HepG2 (cell line): ENCODE measurements around the gene TICAM2. TPM values are rescaled to one million over a fixed set of nuclear protein-coding genes. Genes with fewer than 3 reads are reported as not detected.

Experiments used
- CAMTA2 ChIP-seq: sonication (generic); formaldehyde crosslinking; IDR thresholded peaks from 2 replicates; pipeline ENCODE4 v1.4.0; 2020; ENCODE audit warnings: mild to moderate bottlenecking, missing genetic modification reagents, borderline replicate concordance
- FOXC1 ChIP-seq: sonication (generic); formaldehyde crosslinking; IDR thresholded peaks from 2 replicates; pipeline ENCODE4 v1.8.0; 2022; ENCODE audit warnings: mild to moderate bottlenecking, missing genetic modification reagents, borderline replicate concordance
- JUND ChIP-seq: sonication (generic); formaldehyde crosslinking; IDR thresholded peaks from 2 replicates; pipeline ENCODE4 v1.8.0; 2022; ENCODE audit warnings: mild to moderate bottlenecking, missing genetic modification reagents
- NBN ChIP-seq: fragments of 450-650 bp; conservative IDR thresholded peaks from 2 replicates; pipeline ENCODE4 v1.6.1; 2017
- NR2F2 ChIP-seq: IDR thresholded peaks from 2 replicates; pipeline ENCODE4 v1.6.1; 2012; ENCODE audit warnings: low read depth, inconsistent platforms, borderline replicate concordance
- PHF5A ChIP-seq: IDR thresholded peaks from one replicate; pipeline ENCODE4 v1.6.1; 2018; ENCODE audit warnings: low read depth, missing genetic modification reagents; ENCODE audit not compliant: unreplicated experiment
- RFX1 ChIP-seq: fragments of 450-650 bp; IDR thresholded peaks from 2 replicates; pipeline ENCODE4 v1.6.1; 2017
- TEAD2 ChIP-seq: sonication (generic); formaldehyde crosslinking; IDR thresholded peaks from 2 replicates; pipeline ENCODE4 v1.9.0; 2021; ENCODE audit warnings: missing genetic modification reagents
- TERF1 ChIP-seq: sonication (generic); formaldehyde crosslinking; IDR thresholded peaks from 2 replicates; pipeline ENCODE4 v1.8.0; 2022; ENCODE audit warnings: mild to moderate bottlenecking, missing genetic modification reagents, moderate library complexity
- ZFP82 ChIP-seq: sonication (generic); formaldehyde crosslinking; IDR thresholded peaks from 2 replicates; pipeline ENCODE4 v1.5.1; 2020; ENCODE audit warnings: mild to moderate bottlenecking, missing genetic modification reagents, borderline replicate concordance
- ZMYM4 ChIP-seq: sonication (generic); formaldehyde crosslinking; IDR thresholded peaks from 2 replicates; pipeline ENCODE4 v1.8.1; 2023; ENCODE audit warnings: mild to moderate bottlenecking, missing genetic modification reagents
- ZNF740 ChIP-seq: sonication (generic); formaldehyde crosslinking; IDR thresholded peaks from 2 replicates; pipeline ENCODE4 v1.4.0; 2020; ENCODE audit warnings: missing genetic modification reagents
- polyA plus RNA-seq, 8 experiments: library from polyadenylated mRNA; depleted of rRNA in 3 of 8; stranded (reverse) in 7 of 8; unstranded in 1 of 8; fragments of >200 nt; fragmentation: Illumina TruSeq in 4 of 8; extraction: Trizol in 4 of 8; gene quantifications; 2 replicates each; pipeline versions ENCODE4 v1.2.1 to v1.2.3, GENCODE V29; 2011 to 2016; ENCODE audit warnings: low read depth in 4 of 8, missing spikeins in 1 of 8, mixed read lengths in 1 of 8; ENCODE audit not compliant: insufficient read depth in 1 of 8
- total RNA-seq, 5 experiments: library from RNA; depleted of rRNA; stranded (reverse); fragments of >200 nt; fragmentation: Illumina TruSeq; extraction: Trizol; gene quantifications; 2 replicates each; pipeline ENCODE4 v1.2.3, GENCODE V29; 2016; ENCODE audit warnings: low read depth in 1 of 5
- TF ChIP-seq, protein P1 (sequence below): sonication (generic); formaldehyde crosslinking; IDR thresholded peaks from one replicate; pipeline ENCODE4 v1.5.1; 2020; ENCODE audit warnings: mild to moderate bottlenecking, missing genetic modification reagents; ENCODE audit errors: not compliant biosample characterization
- TF ChIP-seq, protein P2 (sequence below): sonication (generic); formaldehyde crosslinking; conservative IDR thresholded peaks from 2 replicates; pipeline ENCODE4 v1.8.1; 2023; ENCODE audit warnings: missing genetic modification reagents
- TF ChIP-seq, protein P3 (sequence below): sonication (generic); formaldehyde crosslinking; IDR thresholded peaks from 2 replicates; pipeline ENCODE4 v1.8.1; 2023; ENCODE audit warnings: missing genetic modification reagents, mild to moderate bottlenecking, borderline replicate concordance

The TICAM2 gene
- total and polyA plus RNA-seq, 2 of the 13 experiments (the other 11 are each of a cell fraction or from before 2014, with no cell fraction given): 0.04 TPM; not detected in 1

DNA sequence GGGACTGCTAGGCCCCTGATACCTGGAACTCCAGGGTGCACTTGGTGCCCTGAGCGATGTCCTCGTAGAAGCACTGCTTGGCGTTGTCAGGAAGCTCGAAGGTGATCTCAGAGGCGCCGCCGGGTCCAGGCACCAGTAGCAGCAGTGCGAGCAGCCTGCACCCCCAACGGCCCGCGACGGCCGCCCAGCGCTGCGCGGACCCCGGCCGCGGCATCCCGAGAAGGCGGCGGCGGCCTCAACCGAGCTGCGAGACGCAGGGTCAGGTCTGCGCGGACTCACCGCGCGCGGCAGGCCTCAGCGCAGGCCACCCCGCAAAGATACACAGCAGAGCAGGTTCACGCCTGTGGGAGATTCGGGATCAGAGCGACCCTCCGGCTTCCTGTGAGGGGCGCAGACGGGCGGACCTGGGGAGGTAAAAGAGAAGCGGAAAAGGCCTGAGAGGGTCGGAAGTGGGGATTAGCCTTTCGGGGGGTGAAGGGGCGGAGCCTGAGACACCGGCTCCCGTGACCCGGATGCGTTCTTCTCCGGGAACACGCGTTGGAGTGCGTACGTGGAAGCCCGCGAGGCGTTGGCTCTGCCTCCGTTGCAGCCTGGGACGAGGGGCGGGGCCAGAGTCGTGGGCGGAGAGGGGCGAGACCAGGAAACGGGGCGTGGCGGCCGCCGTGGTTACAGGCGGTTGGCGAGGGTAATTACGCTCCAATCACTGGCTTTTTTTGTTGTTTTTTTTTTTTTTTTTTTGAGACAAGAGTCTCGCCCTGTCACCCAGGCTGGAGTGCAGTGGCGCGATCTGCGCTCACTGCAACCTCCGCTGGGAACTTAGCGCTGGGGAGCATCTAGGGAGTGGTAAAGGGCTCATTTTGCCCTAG, 23.5 kb upstream of the TICAM2 start, which contains the start of gene TMED7 (continued):
- TF ChIP-seq, protein P1, sequence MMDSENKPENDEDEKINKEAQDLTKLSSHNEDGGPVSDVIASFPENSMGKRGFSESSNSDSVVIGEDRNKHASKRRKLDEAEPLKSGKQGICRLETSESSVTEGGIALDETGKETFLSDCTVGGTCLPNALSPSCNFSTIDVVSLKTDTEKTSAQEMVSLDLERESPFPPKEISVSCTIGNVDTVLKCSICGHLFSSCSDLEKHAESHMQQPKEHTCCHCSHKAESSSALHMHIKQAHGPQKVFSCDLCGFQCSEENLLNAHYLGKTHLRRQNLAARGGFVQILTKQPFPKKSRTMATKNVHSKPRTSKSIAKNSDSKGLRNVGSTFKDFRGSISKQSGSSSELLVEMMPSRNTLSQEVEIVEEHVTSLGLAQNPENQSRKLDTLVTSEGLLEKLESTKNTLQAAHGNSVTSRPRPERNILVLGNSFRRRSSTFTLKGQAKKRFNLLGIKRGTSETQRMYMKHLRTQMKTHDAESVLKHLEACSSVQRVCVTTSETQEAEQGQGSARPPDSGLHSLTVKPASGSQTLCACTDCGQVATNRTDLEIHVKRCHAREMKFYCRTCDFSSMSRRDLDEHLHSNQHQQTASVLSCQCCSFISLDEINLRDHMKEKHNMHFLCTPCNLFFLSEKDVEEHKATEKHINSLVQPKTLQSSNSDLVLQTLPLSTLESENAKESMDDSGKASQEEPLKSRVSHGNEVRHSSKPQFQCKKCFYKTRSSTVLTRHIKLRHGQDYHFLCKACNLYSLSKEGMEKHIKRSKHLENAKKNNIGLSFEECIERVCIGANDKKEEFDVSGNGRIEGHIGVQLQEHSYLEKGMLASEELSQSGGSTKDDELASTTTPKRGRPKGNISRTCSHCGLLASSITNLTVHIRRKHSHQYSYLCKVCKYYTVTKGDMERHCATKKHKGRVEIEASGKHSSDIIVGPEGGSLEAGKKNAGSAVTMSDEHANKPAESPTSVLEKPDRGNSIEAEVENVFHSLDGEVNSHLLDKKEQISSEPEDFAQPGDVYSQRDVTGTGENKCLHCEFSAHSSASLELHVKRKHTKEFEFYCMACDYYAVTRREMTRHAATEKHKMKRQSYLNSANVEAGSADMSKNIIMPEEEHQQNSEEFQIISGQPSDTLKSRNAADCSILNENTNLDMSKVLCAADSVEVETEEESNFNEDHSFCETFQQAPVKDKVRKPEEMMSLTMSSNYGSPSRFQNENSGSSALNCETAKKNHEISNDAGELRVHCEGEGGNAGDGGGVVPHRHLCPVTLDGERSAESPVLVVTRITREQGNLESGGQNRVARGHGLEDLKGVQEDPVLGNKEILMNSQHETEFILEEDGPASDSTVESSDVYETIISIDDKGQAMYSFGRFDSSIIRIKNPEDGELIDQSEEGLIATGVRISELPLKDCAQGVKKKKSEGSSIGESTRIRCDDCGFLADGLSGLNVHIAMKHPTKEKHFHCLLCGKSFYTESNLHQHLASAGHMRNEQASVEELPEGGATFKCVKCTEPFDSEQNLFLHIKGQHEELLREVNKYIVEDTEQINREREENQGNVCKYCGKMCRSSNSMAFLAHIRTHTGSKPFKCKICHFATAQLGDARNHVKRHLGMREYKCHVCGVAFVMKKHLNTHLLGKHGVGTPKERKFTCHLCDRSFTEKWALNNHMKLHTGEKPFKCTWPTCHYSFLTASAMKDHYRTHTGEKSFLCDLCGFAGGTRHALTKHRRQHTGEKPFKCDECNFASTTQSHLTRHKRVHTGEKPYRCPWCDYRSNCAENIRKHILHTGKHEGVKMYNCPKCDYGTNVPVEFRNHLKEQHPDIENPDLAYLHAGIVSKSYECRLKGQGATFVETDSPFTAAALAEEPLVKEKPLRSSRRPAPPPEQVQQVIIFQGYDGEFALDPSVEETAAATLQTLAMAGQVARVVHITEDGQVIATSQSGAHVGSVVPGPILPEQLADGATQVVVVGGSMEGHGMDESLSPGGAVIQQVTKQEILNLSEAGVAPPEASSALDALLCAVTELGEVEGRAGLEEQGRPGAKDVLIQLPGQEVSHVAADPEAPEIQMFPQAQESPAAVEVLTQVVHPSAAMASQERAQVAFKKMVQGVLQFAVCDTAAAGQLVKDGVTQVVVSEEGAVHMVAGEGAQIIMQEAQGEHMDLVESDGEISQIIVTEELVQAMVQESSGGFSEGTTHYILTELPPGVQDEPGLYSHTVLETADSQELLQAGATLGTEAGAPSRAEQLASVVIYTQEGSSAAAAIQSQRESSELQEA (CRISPR knock-in tag): peak; percentile 76
- no peak for TF ChIP-seq NR2F2
- 0 out of 2 replicates have a peak, but pooled peaks have one; percentile 74 for TF ChIP-seq FOXC1 (CRISPR knock-in tag)
- no peak for TF ChIP-seq CAMTA2 (CRISPR knock-in tag)
- no peak for TF ChIP-seq JUND (CRISPR knock-in tag)
- no peak for TF ChIP-seq TEAD2 (CRISPR knock-in tag)
- peak; percentile 95 for TF ChIP-seq ZMYM4 (CRISPR knock-in tag)
- peak; percentile 90 for TF ChIP-seq ZFP82 (CRISPR knock-in tag)
- TF ChIP-seq, protein P2, sequence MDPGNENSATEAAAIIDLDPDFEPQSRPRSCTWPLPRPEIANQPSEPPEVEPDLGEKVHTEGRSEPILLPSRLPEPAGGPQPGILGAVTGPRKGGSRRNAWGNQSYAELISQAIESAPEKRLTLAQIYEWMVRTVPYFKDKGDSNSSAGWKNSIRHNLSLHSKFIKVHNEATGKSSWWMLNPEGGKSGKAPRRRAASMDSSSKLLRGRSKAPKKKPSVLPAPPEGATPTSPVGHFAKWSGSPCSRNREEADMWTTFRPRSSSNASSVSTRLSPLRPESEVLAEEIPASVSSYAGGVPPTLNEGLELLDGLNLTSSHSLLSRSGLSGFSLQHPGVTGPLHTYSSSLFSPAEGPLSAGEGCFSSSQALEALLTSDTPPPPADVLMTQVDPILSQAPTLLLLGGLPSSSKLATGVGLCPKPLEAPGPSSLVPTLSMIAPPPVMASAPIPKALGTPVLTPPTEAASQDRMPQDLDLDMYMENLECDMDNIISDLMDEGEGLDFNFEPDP (CRISPR knock-in tag): no peak
- peak; percentile 93 for TF ChIP-seq ZNF740 (CRISPR knock-in tag)
- TF ChIP-seq, protein P3, sequence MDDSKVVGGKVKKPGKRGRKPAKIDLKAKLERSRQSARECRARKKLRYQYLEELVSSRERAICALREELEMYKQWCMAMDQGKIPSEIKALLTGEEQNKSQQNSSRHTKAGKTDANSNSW: 0 out of 2 replicates have a peak, but pooled peaks have one; percentile 53
- TF ChIP-seq PHF5A (CRISPR knock-in tag): no peak
- no peak for TF ChIP-seq TERF1 (CRISPR knock-in tag)
- no peak for TF ChIP-seq NBN
- peak; percentile 22; the same call in 1 of the 2 replicates for TF ChIP-seq RFX1
